ACHN (cell line): Measurements from ENCODE around the gene TRABD2B.

Experiments
- DNase-seq: peaks from one replicate; pipeline ENCODE4 v3.0.0-alpha.2; 2015
- in situ Hi-C: cut with HindIII; loops from 2 replicates; pipeline ENCODE4 v1.10.0; 2017; ENCODE audit warnings: low sequenced_read_pairs, low pct_ligation_motif_present, low pct_unique_long_range_greater_than_20kb

The TRABD2B gene

DNA sequence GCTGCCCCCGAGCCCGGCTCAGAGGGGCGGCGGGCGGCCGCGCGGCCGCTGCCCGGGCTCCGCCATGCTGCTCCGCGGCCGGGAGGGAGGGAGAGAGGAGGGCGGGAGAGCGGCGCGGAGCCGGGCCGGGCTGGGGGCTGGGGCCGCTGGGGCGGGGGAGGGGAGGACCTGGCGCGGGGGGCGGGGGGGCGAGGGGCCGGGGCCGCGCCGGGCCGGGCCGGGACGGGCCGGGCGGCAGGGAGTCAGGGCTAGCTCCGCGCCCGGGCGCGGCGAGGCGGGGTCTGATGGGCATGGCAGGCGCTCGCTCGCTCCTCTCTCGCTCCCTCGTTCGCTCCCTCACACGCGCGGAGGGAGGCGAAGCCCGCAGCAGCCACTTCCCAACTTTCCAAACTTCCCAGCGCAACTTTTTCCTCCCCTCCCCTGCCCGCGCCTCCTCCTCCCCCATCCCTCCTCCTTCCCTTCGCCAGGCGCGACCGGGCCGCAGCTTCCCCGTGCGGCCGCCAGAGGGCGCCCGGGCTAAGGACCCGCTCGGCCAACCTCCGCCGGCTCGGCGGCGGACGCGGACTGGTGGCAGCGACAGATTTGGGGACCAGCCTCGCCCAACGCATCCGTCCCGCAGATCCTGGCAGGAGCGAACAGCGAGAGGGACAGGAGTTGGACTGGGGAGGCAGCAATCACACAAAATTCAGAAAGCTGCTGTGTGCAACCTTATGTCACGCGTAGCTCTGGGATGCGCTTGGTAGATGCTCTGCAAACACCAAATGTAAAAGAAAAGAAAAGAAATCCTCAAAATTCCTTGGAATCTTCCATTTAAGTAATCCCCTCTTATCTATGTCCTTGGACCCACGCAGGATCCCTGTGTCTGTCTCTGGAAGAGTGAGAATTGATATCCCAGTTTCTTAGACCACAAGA is at the start of gene TRABD2B:
Gene TRABD2B (minus strand): TSS at position 97 of the 912 bp plus-strand sequence.
- peak; percentile 89 for DNase-seq
- in situ Hi-C loops: no loop called here

DNA sequence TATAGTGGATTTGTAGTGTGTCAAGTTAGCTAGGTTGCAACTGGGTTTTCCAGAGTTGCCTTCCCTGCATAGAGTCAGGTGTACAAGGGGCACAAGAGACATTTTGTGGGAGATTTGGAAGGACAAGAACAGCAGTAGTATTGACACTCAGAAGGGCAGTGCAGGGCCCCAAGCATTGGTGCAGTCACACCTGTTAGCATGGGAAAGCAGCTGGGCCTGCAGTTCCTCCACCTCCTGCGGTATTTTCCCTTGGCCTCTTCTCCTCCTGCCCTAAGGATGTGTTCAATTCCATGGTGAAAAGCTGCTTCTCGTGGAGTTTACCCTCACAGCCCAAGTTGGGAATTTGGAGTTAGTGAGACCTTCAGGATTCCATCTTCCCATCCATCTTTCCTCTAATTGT is 47.1 kb upstream of the TRABD2B start:
- in situ Hi-C loops: no loop called here
- DNase-seq: no peak

DNA sequence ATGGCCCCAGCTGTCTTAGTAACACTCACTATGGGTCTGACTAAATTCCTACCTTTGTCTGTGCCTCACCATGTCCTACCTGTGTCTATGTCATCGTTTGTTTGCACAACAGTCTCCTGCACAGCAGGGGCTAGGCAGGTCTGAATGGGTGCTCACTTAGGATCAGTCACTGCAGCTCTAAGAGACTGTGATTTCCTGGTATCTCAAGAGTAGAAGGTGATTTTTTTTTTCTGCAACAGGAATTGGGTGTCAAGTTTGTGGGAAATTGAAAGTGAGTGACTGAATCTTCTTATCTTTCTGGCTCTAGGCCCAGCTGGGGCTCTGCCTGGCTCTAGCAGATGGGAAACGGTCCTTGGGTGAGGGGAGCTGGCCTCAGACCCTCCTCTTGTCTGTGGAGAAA is 46.4 kb upstream of the TRABD2B start:
- in situ Hi-C loops: no loop called here
- no peak for DNase-seq

DNA sequence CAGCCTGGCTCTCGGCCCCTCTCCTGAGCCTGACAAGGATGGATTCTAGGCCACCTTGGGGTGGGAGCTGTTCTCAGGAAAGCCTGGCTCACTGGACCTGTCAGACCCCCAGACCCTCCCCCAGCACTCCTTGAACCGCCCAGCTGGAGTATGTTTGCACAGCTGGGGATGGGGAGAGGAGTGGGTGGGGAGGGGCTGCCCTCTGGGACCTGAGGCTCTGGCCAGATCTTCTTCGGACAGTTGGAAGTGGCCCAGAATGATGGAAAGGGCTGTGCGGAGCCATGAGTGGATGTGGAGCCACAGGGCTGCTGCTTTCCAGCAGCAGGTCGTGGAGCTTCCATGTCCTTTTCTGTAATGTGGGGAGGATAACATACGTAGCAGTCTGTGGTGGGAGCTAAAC is 43.0 kb upstream of the TRABD2B start:
- no peak for DNase-seq
- in situ Hi-C loops: no loop called here

DNA sequence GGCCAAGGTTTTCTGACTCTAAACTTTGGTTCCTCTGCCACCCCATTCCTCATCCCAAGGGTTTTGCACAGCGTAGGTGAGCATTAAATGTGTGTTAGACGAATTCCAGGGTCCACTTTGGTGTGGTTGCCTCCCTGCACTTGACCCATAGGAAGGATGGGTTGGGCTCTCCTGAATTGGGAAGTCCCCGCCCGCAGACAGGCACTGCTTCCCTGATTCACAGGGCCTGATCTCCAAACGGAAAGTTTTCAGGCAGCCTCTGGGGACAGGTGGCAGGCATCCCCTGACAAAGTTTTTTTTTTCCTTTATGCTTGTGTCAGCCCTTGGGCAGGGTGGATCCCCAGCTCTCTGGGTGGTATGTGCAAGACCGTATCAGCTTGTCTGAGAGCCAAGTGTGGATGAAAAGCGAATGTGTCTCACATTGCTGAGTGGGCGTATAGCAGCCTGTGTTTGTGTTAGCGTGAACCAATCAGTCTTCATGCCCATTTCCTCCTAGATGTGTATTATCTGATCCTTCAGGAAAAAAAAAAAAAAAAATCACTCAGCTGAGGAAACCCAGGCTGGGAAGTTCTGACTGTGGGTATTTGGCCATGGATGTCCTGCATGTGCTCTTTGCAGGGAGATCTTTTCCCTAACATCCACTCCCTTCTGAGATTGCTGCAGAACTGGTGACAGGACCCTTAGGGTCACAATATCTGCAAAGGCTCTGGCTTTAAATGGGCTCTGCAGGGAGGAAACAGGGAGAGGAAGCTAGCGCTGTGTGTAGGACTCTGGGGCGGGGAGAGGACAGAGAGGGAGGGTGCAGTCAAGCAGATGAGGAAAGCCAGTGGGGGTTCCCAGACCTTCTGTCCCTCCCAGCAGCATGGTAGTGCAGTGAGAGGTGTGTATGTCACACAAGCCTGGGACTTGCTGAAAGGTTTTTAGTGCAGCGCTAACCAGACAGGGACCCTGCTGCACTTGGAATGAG is 42.2 kb upstream of the TRABD2B start:
- DNase-seq: peak; percentile 53
- in situ Hi-C loops: no loop called here

DNA sequence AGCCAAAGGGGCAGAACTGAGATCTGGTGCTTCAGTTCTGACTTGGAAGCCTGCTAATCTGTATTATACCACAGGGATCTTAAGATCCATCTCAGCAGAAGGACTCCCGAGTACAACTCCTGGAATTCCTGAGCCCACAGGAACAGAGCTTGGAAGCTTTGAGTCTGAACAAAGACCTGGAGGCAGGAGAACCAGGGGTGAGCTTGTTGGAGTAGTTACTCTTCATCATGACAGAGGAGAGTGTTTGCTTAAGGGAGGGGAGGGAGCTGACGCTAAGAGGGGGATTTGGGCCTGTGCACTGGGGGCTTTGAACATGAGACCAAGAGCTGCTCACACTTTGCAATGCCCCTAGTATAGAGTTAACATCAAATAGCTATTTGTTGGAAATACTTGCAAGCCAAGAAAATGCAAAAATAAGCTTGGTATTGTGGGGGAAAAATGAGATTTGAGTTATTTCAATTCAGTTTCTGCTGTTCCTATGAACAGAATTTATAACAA is 41.1 kb upstream of the TRABD2B start:
- in situ Hi-C loops: no loop called here
- no peak for DNase-seq

DNA sequence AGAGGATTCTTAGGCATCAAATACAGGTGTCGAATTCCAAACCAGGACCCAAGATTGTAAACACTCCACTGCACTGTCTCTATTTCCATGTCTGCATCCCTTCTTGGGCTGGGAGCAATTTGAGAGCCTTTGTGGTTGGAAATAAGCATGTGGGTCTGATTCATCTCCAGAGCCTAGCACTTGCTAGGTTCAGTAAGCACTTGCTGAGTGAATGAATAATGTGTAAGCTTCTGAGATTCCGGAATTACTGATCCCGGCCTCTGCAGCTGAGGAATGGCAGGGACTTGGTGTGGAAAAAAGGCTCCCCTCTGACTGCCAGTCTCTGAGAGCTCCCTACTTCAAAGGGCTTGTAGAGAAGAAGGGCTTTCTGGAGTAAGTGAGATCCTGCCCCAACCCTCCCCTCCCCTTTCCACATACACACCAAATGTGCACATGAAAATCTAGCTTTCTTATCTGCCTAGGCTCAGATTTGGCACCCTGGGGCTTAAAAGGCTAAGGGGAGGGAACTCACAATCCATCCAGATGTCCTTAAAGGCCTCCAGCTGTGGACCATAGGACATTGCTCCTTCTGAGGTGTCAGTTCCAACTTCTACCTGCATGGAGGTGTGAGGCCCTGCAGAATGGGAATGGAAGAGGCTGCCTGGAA is 39.6 kb upstream of the TRABD2B start:
- DNase-seq: peak; percentile 88
- in situ Hi-C loops: no loop called here

DNA sequence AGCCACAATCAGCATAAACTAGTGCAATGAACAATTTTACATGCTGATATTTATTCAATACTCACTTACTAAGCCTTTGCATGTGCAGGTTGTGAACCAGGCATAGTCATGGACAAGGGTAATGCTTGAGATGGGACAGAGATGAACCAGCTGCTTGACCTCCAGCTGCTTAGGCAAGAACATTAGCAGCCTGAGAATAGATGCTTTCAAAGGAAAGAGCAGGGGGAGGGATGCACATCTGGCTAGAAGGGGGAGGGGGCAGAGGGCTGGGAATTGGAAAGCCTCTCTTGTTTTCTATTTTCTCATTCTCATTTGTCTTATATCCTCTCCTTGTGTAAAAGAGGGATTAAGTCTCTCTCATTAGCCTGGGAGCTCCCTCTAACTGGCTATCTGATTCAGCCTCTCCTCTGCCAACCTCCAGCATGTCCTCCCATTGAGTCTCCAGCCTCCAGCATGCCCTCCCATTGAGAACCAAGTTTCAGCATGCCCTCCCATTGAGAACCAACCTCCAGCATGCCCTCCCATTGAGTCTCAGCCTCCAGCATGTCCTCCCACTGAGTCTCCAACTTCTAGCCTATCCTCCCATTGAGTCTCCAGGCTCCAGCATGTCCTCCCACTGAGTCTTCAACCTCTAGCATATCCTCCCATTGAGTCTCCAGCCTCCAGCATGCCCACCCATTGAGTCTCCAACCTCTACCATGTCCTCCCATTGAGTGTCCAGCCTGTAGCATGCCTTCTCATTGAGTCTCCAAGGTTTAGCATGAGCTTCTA is 38.4 kb upstream of the TRABD2B start:
- DNase-seq: no peak
- in situ Hi-C loops: no loop called here

DNA sequence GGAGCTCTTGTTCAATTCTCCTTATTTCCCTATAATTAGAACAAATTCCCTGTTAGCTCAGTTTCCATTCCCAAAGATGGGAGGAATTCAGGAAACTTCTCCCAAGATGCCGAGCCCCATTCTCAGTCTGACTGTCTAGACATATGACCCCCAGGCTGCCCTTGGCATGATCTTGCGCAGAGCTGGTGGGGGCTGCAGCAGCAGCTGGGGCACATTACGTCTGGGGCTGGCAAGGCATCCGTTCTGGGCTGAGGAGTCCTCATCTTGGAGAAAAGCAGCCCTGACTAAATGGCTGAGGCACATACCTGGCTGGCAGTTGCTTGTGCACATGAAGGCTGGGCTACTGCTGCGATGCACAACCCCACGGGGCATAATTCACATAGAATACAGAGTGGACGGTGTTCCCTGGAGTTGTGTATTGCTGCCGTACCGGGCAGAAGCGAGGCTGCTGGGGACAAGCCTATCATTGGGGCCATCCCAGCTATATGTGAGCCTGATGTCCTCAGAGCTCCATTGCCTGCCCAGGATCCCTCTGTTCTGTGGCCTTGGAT is 36.4 kb upstream of the TRABD2B start:
- no peak for DNase-seq
- in situ Hi-C loops: no loop called here

DNA sequence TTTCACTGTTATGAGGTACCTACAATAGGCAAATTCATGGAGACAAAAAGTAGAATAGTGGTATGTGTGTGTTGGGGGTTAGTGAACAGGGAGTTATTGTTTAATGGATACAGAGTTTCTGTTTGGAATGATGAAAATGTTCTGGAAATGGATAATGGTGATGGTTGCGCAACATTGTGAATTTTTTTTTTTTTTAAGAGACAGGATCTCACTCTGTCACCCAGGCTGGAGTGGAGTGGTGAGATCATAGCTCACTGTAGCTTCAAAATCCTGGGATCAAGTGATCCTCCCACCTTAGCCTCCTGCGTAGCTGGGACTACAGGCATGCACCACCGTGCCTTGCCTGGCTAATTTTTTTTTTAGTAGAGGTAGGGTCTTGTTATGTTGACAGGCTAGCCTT is 34.5 kb upstream of the TRABD2B start:
- DNase-seq: no peak
- in situ Hi-C loops: no loop called here

DNA sequence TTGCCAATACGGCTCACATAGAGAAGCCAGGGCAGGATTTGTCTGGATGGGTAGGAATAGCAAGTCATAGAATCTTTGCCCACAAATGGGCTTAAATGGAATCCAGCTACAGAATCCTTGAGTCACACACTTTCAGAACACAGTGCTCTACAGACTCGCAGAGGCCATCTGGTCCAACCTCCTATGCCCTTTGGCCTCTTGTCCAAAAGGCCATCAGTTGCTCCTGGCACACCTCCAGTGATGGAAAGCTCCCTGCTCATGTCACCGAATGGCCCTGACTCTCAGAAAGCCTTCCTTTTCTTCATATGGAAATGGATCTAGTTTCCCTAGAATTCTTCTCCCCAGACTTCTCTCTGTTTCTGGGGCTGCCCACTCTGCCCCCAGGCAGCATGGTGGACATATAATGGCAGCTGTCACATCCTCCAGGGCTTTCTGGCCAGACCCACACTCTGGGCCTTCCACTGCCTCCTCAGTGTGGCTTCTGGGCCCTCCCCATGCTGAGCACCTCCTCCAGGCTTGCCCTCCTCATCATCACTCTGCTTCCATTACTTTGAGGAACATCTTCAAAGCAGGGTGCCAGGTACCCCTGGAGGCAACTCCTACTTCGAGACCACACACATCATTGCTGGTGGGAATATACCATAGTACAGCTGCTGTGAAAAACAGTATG is 33.6 kb upstream of the TRABD2B start:
- in situ Hi-C loops: no loop called here
- no peak for DNase-seq

DNA sequence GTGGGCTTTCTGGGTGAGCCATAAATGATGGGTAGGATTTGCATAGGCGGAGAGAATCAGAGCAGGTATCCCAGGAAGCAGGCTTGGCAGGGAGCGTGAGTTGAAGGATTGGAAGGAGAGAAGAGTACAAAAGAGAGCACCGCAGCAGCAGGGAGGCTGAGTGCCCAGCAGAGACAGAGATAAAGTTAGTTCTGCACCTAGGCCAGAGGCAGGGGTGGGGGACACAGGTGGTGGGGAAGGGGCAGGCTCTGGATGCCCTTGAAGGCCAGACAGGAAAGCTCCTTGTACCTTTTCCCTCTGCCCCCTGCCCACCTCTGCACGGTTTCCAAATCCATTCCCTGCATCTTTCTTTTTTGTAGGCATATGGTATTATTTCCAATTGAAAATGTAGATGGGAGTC is 33.0 kb upstream of the TRABD2B start:
- DNase-seq: no peak

DNA sequence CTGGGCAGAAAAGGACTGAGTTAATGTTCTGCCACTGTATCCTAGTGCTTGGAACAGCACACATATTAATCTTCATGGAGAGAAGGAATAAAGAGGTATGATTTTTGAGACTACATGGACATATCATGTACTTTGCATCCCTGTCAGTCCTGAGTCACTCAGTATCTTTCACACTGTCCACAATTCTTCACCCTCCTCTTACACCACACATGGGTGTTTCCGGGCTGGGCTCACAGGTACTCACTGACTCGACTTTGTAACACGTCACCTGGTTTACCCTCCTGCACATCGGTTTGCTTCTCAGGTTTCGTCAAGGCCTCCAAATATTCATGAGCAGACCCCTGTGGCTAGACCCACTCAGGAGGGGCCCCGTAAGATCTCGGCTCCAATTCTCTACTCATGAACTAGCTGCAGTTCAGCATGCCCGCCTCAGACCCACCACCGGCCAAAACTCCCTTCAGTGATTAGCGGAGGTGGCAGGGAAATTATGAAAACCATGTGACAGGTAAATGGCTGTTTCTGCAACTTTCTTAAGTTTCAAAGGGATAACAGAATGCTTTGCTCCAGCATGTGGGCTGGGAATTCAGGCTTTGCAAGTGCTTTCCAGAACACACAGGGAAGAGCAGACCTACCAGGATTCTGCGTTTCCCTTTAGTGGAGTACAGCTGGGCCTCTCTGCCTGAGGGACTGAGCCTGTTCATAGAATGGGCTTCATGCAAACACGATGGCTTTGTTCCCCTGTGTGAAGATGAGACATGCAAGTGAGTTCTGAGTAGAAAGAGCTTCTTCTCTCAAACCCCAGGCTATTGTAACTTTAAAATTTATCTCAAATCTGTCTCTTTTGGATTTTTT is 31.3 kb upstream of the TRABD2B start:
- DNase-seq: no peak
- in situ Hi-C loops: no loop called here

More for the DNA sequence above, 33.0 kb upstream of the TRABD2B start:
- in situ Hi-C loops: no loop called here

DNA sequence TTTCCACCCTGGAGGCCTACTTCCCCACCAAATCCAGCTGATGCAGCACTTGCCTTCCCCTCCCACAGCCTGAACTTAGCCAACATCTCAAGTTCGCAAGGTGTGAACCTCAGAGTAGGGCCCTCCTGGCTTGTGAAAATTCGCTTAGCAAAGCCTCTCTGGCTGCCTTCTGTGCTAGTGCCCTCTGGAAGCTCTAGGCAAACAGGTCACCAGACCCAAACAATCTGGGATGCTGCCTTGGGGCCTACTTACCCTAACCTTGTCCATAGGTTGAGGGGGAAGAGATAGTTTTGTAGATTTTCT is 30.3 kb upstream of the TRABD2B start:
- in situ Hi-C loops: no loop called here
- no peak for DNase-seq

DNA sequence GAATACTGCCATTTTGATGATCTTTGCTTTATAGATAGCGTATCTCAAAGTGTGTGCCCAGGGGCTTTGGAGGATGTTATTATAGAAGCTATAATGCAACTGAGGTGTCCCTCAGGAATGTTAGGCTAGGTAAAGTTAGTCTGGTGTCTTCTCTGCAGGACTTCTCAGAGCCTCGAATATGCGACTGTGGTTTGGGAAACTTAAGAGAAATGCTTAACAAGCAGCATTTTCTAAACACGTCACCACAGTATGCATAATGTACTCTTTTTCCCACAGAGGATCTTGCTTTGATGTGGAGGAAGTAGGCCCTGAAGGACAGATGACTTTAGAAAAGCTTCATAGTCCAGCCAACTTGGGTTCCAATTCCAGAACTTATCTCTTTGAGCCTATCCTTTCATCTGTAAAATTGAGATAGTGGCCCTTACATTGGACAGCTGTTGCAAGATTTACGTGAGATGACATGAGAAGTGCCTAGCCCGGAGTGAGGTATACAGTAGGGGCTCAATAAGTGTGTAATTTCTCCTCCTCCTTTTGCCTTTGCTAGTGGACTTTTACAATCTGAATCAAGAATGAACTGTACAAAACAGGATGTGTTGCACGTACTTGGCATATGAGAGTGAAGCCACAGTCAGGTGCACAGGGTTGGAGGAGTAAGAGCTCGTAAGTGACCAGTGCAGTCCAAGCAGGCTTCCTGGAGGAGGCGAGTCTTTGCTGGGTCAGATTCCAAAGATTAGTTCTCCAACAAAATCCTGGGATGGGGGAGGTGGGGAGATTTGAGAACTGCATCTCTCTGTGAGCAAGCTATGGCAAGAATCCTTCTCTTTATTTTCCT is 29.7 kb upstream of the TRABD2B start:
- in situ Hi-C loops: no loop called here

DNA sequence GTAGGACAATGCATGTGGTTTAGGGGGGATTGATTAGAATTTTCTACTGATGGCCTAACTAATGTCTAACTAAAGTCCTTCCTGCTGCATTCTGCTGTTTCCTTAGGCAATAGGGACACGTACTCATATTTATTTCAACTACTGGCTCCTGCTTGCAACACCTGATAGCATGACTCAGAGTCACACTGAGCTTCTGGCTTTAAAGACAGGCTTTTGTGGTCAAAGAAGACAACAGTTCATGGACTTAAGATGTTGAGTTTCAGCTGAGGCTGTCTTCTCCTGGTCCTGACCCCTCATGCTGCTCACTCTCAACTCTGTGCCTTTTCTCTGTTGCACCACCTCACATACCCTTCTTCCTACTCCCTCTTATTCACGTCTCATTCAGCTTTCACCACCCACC is 29.1 kb upstream of the TRABD2B start:
- DNase-seq: peak; percentile 8
- in situ Hi-C loops: no loop called here

More for the DNA sequence above, 29.7 kb upstream of the TRABD2B start:
- no peak for DNase-seq
